Fibroblast of lung (primary cell): ENCODE measurements around the gene ACTL6B.

Source experiments
- CTCF ChIP-seq, 2 donors: IDR thresholded peaks in 1 of 2; conservative IDR thresholded peaks in 1 of 2; 1 replicate in 1 of 2; 2 replicates in 1 of 2; pipeline ENCODE4 v1.5.1; 2011 to 2012; ENCODE audit warnings: low read length in 2 of 2, control low read depth in 1 of 2, inconsistent platforms in 1 of 2, low read depth in 1 of 2, mild to moderate bottlenecking in 1 of 2
- EZH2 ChIP-seq: IDR thresholded peaks from 2 replicates; pipeline ENCODE4 v1.5.1; 2012; ENCODE audit warnings: low read length, control low read depth, mild to moderate bottlenecking; ENCODE audit errors: missing control alignments

- TF ChIP-seq CTCF (conservative IDR thresholded peaks at IDR 0.05 in 1 of 2, IDR thresholded peaks at IDR 0.05 in 1 of 2; ENCODE audit: low read depth in 1 of 2, low read length in 2 of 2) (no peak), EZH2 (no peak)
Observed at GRCh38 chr7:100687751-100688300, 31.6 kb upstream of the ACTL6B start.
